Neural progenitor cell (in vitro differentiated cells): ENCODE results near the gene HMGA1.
A peak's percentile ranks its signal among the peaks of the same experiment; 100 is the strongest.

Experiments
- CTCF ChIP-seq: fragments of 200-600 bp; sonication (generic); IDR thresholded peaks from 2 replicates; pipeline ENCODE4 v1.5.1; 2017; ENCODE audit warnings: antibody characterized with exemption, mild to moderate bottlenecking
- EZH2 ChIP-seq: fragments of 200-600 bp; sonication (generic); IDR thresholded peaks from 2 replicates; pipeline ENCODE4 v1.6.1; 2017; ENCODE audit warnings: antibody characterized with exemption, mild to moderate bottlenecking, moderate library complexity
- EZH2phosphoT487 ChIP-seq: fragments of 200-600 bp; sonication (generic); IDR thresholded peaks from 2 replicates; pipeline ENCODE4 v1.6.1; 2017; ENCODE audit warnings: antibody characterized with exemption

DNA sequence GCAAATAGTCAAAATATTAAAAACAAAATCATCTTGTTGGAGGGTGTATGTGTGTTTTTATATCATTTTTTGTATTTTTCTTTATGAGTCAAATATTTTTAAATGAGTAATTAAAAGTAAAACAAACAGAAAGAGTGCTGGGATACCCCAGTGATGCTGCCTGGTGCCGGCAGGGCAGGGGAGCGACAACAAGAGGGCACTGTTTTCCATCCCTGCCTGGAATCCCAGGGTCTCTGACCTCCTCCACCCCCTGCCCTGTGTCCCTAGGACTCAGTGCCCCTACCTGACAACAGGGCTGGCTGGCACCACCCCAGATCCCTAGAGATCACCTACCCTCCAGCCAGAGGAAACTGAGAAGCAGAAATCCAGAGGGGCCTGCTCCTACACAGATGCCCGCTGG, 41.9 kb upstream of the HMGA1 start:
- peak; percentile 40 for TF ChIP-seq CTCF
- no peak for TF ChIP-seq EZH2phosphoT487
- TF ChIP-seq EZH2, result no peak
